B cell (primary cell): ENCODE measurements around the gene ITPK1.

Experiments used
- CTCF ChIP-seq: fragments of 200-600 bp; IDR thresholded peaks from one replicate; pipeline ENCODE4 v1.8.0; 2022; ENCODE audit warnings: antibody characterized with exemption, mild to moderate bottlenecking
- EZH2 ChIP-seq: IDR thresholded peaks from 2 replicates; pipeline ENCODE4 v1.6.1; 2012; ENCODE audit warnings: borderline replicate concordance, low read depth, mild to moderate bottlenecking, moderate library complexity, low read length; ENCODE audit not compliant: insufficient read depth, poor library complexity, severe bottlenecking

GRCh38 chr14:92929689-92930608 is 185.8 kb downstream of the ITPK1 start:
- TF ChIP-seq CTCF (no peak), EZH2 (no peak)
